RWPE2 (cell line): ENCODE results near the gene MORN3.
"Not testable (repeated sequence)": the region's sequence is repeated elsewhere in the genome, so short reads cannot be mapped to it uniquely, and the experiment has no call there.

Source experiments
- ATAC-seq: fragments of 200-7000 bp; cut with Tn5 transposase; 3 replicates; pipeline ENCODE4 v1.9.1; 2021; ENCODE audit warnings: low read depth
- DNase-seq: peaks from one replicate; pipeline ENCODE4 v3.0.0-alpha.2; 2020; ENCODE audit warnings: low spot score
- H3K27ac ChIP-seq: fragments of 450-650 bp; 2 replicates; pipeline ENCODE4 v1.5.1; 2017; ENCODE audit warnings: mild to moderate bottlenecking; ENCODE audit not compliant: poor library complexity, severe bottlenecking
- H3K27me3 ChIP-seq: fragments of 250-450 bp; sonication (Bioruptor Pico); 2 replicates; pipeline ENCODE4 v1.5.1; 2021; ENCODE audit warnings: mild to moderate bottlenecking, moderate library complexity; ENCODE audit not compliant: insufficient read depth, poor library complexity, severe bottlenecking
- H3K36me3 ChIP-seq: fragments of 250-450 bp; sonication (Bioruptor Pico); 2 replicates; pipeline ENCODE4 v1.5.1; 2020; ENCODE audit warnings: low read depth, mild to moderate bottlenecking, moderate library complexity
- H3K4me1 ChIP-seq: fragments of 250-450 bp; sonication (Bioruptor Pico); 2 replicates; pipeline ENCODE4 v1.5.1; 2021; ENCODE audit warnings: mild to moderate bottlenecking, moderate library complexity; ENCODE audit not compliant: insufficient read depth, poor library complexity, severe bottlenecking
- H3K4me3 ChIP-seq: fragments of 250-450 bp; sonication (Bioruptor Pico); 2 replicates; pipeline ENCODE4 v1.5.1; 2021; ENCODE audit warnings: mild to moderate bottlenecking, moderate library complexity; ENCODE audit not compliant: severe bottlenecking
- H3K9me3 ChIP-seq: fragments of 250-450 bp; sonication (Bioruptor Pico); 2 replicates; pipeline ENCODE4 v1.5.1; 2021; ENCODE audit warnings: mild to moderate bottlenecking, moderate library complexity; ENCODE audit not compliant: severe bottlenecking
- TF ChIP-seq, protein P1 (sequence below): fragments of 450-650 bp; IDR thresholded peaks from one replicate; pipeline ENCODE4 v1.5.1; 2017; ENCODE audit warnings: mild to moderate bottlenecking, moderate library complexity; ENCODE audit not compliant: poor library complexity, severe bottlenecking

The MORN3 gene

DNA sequence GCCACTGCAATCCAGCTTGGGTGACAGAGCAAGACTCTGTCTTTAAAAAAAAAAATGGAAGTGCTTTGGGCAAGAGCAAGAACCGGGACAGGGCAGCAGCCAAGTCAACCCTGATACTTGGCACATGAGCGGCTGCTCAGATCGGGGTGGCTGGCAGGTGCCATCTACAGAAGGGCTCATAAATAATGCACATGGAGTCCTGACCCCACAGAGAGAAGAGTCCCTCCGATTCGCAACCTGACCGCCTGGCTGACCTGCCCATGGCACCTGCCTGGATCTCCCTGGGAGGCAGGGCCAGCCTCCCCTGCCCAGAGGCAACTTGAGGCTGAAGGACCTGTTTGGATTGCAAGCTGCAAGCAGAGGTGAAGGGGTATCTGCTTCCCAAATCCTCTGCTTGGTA lies 33.5 kb upstream of the MORN3 start:
- no peak overlapping the region for H3K4me3 ChIP-seq
- no peaks in the 10 kb centered on the region for H3K9me3 ChIP-seq
- ATAC-seq (no peak), DNase-seq (no peak)
- H3K27ac ChIP-seq, result no peak overlapping the region
- H3K36me3 ChIP-seq, result no peaks in the 10 kb centered on the region
- no peaks in the 10 kb centered on the region for H3K4me1 ChIP-seq
- no peaks in the 10 kb centered on the region for H3K27me3 ChIP-seq
- TF ChIP-seq, protein P1, sequence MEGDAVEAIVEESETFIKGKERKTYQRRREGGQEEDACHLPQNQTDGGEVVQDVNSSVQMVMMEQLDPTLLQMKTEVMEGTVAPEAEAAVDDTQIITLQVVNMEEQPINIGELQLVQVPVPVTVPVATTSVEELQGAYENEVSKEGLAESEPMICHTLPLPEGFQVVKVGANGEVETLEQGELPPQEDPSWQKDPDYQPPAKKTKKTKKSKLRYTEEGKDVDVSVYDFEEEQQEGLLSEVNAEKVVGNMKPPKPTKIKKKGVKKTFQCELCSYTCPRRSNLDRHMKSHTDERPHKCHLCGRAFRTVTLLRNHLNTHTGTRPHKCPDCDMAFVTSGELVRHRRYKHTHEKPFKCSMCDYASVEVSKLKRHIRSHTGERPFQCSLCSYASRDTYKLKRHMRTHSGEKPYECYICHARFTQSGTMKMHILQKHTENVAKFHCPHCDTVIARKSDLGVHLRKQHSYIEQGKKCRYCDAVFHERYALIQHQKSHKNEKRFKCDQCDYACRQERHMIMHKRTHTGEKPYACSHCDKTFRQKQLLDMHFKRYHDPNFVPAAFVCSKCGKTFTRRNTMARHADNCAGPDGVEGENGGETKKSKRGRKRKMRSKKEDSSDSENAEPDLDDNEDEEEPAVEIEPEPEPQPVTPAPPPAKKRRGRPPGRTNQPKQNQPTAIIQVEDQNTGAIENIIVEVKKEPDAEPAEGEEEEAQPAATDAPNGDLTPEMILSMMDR, result no peak

DNA sequence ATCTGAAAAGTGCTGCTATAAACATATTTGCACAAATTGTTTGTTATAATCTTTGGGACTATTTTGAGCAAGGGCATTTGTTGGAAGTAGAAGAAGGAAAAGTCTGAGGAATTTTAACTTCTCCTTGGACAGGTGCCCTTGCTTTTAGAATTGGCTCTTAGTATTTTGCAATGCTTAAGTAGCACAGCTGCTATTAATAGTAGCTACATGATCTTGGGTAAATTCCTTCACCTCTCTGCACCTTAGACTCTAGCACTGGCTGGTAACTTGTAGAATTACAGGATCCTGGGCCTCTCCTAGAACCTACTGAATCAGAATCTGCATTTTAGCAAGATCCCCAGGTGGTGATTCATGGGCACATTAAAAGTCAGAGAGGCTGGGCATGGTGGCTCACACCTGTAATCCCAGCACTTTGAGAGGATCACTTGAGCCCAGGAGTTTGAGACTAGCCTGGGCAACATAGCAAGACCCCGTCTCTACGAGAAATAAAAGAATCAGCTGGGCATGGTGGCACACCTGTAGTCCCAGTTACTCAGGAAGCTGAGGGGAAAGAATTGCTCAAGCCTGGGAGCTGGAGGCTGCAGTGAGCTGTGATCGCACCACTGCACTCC lies 32.3 kb upstream of the MORN3 start:
- ATAC-seq (no peak), DNase-seq (no peak)
- Histone ChIP-seq H3K4me1 (no peaks in the 10 kb centered on the region), H3K27me3 (no peaks in the 10 kb centered on the region), H3K4me3 (no peak overlapping the region), H3K27ac (no peak overlapping the region), H3K36me3 (no peaks in the 10 kb centered on the region), H3K9me3 (no peaks in the 10 kb centered on the region)
- TF ChIP-seq, protein P1, result no peak

DNA sequence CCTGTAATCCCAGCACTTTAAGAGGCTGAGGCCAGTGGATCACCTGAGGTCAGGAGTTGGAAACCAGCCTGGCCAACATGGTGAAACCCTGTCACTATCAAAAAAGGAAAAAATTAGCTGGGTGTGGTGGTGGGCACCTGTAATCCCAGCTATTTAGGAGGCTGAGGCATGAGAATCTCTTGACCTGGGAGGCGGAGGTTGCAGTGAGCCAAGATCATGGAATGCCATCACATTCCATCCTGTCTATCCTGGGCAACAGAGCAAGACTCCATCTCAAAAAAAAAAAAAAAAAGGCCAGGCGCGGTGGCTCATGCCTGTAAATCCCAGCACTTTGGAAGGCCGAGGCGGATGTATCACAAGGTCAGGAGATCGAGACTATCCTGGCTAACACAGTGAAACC lies 28.4 kb upstream of the MORN3 start:
- DNase-seq, H3K36me3 ChIP-seq, H3K27ac ChIP-seq, ATAC-seq, H3K9me3 ChIP-seq, H3K4me1 ChIP-seq, H3K27me3 ChIP-seq, H3K4me3 ChIP-seq: not testable (repeated sequence)

DNA sequence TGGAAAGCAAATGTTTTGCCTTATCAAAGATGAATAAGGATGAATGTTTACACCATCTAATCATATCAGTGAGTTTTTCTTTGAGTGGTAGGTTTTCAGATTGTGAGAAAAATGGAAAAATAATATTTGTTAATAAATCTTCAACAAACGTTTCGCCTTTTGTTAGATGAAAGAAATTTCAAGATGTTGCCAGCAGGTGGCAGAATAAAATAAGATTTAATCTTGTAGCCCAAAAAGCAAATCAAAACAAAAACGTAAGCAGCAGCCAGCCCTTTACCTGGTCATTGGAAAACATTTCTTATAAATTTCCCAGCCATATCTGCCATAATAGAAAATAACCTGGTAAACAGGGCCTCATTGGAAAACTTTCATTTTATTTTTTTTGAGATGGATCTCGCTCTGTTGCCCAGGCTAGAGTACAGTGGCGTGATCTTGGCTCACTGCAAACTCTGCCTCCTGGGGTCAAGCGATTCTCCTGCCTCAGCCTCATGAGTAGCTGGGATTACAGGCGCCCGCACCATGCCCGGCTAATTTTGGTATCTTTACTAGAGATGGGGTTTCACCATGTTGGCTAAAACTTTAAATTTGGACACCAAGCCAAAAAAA lies 27.7 kb upstream of the MORN3 start:
- ATAC-seq (no peak), DNase-seq (no peak)
- Histone ChIP-seq H3K27me3 (no peaks in the 10 kb centered on the region), H3K27ac (no peak overlapping the region), H3K4me1 (no peaks in the 10 kb centered on the region), H3K36me3 (no peaks in the 10 kb centered on the region), H3K9me3 (no peaks in the 10 kb centered on the region), H3K4me3 (no peak overlapping the region)
- TF ChIP-seq, protein P1, result peak; percentile 64

DNA sequence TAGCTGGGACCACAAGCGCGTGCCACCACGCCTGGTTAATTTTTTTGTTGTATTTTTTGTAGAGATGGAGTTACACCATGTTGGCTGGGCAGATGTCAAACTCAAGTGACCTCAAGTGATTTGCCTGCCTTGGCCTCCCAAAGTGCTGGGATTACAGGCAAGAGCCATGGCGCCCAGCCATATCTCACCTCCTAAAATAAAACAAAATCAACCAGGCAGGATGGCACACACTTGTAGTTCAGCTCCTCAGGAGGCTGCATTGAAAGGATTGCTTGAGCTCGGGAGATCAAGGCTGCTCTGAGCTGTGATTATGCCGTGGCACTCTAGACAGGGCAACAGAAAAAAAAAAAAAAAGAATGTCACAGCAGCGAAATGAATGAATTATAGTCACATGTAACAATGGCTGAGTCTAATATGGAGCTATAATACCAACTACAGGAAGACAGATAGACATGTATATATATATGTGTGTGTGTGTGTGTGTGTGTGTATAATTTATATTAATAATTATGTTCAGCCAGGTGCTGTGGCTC lies 23.8 kb upstream of the MORN3 start:
- TF ChIP-seq, protein P1, result no peak
- DNase-seq (no peak), ATAC-seq (no peak)
- no peaks in the 10 kb centered on the region for H3K4me1 ChIP-seq
- H3K9me3 ChIP-seq, result no peaks in the 10 kb centered on the region
- H3K36me3 ChIP-seq, result no peaks in the 10 kb centered on the region
- no peaks in the 10 kb centered on the region for H3K27me3 ChIP-seq
- H3K27ac ChIP-seq, result no peak overlapping the region
- no peak overlapping the region for H3K4me3 ChIP-seq

DNA sequence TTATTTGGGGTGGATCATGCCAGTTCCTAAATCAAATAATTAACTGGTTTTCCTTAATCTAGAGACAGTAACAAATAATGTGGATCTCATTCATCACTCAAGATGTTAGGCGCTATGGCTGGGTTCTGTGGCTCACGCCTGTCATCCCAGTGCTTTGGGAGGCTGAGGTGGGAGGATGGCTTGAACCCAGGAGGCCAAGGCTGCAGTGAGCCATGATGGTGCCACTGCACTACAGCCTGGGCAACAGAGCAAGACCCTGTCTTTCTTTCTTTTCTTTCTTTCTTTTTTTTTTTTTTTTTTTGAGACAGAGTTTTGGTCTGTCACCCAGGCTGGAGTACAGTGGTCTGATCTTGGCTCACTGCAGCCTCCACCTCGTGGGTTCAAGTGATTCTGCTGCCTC lies 23.3 kb upstream of the MORN3 start:
- H3K9me3 ChIP-seq, H3K4me3 ChIP-seq, DNase-seq, H3K27ac ChIP-seq, ATAC-seq, H3K36me3 ChIP-seq, H3K4me1 ChIP-seq, H3K27me3 ChIP-seq: not testable (repeated sequence)
